ENCODE results near the gene PHACTR1. TPM values are rescaled to one million over a fixed set of nuclear protein-coding genes. Genes with fewer than 3 reads are reported as not detected.

Gene PHACTR1
- total RNA-seq, 1 donor from 2014 or later = 2.5 TPM

DNA sequence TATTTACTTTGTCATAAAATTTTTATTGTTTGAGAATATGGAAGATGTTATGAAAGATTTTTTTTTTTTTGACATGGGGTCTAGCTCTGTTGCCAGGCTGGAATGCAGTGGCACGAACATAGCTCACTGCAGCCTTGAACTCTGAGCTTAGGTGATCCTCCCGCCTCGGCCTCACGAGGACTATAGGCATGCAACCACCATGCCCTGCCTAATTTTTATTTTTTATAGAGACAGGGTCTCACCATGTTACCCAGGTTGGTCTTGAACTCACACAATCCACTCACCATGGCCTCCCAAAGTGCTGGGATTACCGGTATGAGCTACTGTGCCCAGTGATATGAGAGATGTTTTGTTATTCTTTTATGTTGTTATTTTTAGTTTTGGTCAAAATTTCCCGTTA is 316.0 kb downstream of the PHACTR1 start:
- DNase-seq = no peak

- no peak for DNase-seq
Observed at GRCh38 chr6:13033145-13033544, 316.6 kb downstream of the PHACTR1 start.

- no peak for DNase-seq
Observed at GRCh38 chr6:13034316-13034715, 317.7 kb downstream of the PHACTR1 start.

- DNase-seq = no peak
Observed at GRCh38 chr6:13035606-13036005, 319.0 kb downstream of the PHACTR1 start.

DNA sequence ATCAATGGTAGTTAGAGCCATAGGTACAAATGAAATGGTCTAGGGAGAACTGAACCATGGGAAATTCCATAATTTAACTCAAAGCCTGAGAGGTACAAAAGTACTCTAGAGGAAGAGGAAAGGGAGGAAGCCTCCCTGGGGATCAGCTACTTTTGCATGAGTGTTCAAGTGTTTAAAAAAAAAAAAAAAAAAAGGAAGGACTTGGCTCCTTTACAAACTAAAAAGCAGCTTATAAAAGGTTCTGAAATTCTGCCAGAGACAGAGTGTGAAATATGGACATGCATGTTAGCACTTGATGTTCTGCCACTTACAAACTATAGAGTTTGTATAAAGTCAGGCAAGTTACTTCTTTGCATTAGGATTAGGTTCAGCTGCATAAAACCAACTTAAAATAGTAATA is 321.7 kb downstream of the PHACTR1 start:
- peak; percentile 76 for DNase-seq

DNA sequence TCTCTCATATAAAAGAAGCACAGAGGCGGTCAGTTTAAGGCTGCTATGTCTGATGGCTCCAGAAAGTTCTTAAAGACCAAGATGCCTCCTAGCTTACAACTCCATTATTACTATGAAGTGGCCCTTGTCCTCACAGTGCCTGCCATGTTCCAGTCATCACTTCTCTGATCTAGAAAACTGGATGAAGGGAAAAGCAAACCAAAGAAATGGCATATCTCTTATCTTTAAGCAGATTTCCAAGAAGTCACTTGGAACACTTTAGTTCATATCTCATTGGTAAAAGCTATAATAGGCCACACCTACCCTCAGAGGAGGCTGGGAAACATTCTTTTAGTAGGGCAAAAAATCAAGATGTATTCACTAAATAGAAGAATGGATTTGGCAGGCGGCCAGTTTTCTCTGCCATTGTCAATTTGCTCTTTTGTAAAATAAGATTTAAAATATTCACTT is 322.2 kb downstream of the PHACTR1 start:
- peak; percentile 27 for DNase-seq

GRCh38 chr6:13044390-13044789 is 327.8 kb downstream of the PHACTR1 start:
- no peak for DNase-seq

DNA sequence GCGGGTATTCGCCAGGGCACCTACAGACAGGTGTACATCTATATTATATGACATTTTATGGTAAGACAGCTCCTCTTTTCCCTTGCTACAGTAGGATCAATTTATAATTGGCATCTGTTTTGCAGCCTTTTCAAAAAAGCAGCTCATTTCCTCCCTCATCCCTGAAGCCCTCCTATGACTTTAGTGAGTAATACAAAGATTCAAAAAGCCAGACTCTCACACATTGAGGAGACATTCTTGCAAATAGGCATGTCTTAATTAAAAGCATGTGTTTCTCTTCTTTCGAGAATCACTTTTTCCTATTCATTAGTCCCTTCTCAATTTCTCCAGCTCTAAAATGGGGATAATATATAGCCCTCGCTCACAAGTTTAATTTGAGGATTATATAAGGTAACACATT is 328.3 kb downstream of the PHACTR1 start:
- DNase-seq = no peak

GRCh38 chr6:13045676-13046075 is 329.1 kb downstream of the PHACTR1 start:
- no peak for DNase-seq

DNA sequence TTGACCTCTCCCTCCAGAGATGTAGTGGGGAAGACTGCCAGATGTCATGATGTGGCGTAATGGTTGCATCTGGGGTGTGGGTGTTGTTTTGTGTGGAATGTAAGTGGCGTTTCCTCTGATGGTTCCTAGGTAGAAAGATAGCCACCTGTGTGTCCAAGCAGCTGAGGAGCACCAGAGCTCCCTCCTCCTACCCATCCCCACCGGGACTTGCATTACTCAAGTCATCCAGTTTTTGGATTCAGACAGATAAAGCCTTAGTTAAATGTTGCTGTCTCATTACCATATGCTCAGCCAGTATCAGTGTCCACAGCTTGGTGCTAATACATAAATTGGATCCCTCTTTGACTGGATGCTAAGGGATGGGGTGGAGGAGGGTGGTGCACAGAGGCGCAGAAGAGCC is 329.5 kb downstream of the PHACTR1 start:
- no peak for DNase-seq

DNA sequence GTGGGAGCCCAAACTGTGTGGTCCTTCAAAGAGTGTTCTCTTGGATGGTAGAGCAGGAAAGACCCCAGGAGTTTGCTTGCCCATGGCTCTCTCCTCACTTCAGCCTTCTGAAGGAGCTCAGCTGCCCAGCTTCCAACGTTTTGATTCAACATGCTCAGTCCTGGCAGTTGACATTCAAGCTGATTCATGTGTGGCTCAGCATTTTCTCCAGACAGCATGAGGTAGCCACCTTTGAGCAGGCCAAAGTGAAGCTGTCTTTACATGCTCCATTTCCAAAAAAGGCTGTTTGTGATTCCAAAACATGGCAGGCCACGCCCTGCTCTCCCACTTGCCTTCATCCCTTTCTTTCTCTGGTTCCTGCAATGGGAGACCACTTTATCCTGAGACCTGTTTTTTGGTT is 331.5 kb downstream of the PHACTR1 start:
- no peak for DNase-seq

- DNase-seq = no peak
Observed at GRCh38 chr6:13049666-13050254, 333.2 kb downstream of the PHACTR1 start.

DNA sequence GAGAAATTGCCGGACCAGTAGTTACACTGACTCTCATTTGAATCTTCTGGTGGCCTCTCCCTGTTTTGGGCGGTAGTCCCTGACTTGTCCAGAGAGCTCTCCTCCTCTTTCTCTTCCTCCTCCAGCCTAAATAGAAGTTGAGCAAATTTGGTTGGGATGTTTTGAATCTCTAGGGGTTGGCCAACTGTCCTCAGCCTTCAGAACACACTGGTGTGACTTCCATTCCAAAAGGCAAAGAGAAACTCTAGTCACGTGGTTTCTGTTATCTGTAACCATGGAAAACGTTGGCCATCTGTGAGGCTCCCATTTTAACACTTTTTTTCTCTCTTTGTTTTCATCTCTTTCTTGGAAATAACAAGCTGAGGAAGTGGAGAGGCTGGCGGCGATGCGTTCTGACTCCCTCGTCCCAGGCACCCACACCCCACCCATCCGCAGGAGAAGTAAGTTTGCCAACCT is 336.5 kb downstream of the PHACTR1 start:
- no peak for DNase-seq

GRCh38 chr6:13058051-13058450 is 341.5 kb downstream of the PHACTR1 start:
- DNase-seq = no peak

DNA sequence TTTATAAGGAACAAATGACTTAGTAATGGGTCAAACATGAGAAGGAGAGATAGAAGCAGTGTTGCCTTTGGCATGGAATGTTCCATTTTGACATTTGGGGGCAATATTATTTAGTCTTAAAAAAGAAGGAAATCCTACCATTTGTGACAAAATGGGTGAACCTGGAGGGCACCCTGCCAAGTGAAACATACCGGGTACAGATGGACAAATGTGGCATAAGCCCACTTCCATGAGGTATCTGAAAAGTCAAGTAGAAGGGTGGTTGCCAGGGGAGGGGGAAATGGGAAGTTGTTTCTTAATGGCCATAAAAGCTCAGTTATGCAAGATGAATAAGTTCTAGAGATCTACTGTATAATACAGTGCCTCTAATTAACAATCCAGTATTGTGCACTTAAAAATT is 342.5 kb downstream of the PHACTR1 start:
- DNase-seq = no peak

DNA sequence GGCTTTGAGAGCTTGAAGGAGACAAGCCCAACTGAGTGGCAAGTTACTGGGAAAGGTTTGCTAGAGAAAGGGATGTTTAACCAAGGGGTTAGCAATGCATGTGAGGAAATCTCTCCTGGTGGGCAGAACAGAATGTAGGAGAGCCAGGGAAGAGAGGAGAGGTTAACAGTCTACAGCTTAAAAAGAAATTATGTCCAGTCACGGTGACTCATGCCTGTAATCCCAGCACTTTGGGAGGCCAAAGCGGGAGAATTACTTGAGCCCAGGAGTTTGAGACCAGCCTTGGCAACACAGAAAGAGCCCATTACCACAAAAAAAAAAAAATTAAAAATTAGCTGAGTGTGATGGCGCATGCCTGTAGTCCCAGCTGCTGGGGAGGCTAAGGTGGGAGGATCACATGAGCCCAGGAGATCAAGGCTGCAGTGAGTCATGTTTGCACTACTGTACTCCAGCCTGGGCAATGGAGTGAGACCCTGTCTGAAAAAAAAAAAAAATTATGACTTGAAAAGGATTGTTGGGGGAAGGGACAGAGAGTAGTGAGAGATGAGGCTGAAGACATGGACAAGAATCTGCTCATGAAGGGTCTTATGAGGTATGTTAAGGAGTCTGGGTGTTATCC is 346.8 kb downstream of the PHACTR1 start:
- DNase-seq = no peak

GRCh38 chr6:13065581-13065980 is 349.0 kb downstream of the PHACTR1 start:
- no peak for DNase-seq

GRCh38 chr6:13066050-13066449 is 349.5 kb downstream of the PHACTR1 start:
- no peak for DNase-seq

DNA sequence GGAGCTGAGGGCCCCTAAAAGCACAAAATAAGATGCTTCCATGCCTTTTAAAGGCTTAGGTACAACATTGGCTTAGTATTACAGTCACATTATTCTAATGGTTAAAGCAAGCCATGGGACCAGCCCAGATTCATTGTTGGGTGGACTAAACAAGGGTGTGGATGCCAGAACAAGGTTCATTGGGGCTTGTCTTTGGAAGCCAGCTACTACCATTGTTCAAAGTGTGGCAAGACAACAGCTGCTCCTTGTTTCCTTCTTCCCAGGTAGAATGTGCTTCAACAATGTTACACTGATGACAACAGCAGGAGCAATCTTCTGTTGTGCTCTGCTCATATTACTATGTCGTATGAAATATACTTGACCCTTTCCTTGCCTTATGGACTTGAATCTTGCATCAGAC is 350.3 kb downstream of the PHACTR1 start:
- DNase-seq = no peak

- no peak for DNase-seq
Observed at GRCh38 chr6:13068586-13069210, 352.1 kb downstream of the PHACTR1 start.

DNA sequence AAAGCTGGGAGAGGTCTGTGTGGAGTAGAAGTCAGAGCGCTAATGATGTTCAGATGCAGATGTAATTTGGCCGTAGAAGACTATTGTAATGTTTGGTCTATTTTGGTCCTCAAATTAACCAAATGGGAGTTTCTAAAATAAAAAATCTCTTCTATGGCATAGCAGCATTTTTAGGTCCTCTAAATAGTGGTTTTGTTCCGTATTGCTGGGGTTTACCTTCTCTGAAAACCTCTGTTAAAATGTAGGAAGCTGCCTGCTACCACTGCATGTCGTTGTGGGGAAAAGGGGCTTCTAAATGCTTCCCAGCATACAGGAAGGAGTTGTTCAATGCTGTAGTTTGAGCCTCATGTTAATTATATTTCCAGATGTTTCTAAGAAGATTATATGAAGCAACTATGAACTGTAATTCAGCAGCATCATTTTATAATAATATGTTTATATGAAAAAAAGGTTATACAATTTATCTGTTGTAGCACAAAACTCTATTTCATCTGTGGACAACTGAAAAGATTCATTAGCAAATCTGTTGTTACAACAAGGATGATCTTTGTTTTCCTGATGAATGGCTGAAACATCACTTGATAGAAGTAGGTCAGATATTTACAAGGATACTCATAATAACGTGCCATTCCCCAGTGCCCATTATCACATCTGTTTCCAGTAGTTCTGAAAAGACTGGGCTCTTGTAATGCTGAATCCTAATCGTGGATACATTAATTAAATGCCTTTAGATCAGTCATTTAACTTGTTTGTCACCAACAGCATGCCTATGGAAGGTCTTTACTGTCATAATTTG is 355.2 kb downstream of the PHACTR1 start:
- peak; percentile 16 for DNase-seq

GRCh38 chr6:13072686-13073347 is 356.2 kb downstream of the PHACTR1 start:
- DNase-seq = no peak

Measured in tongue (tissue), 2 donors.